Neural cell (in vitro differentiated cells): ENCODE data around the gene TOM1L1. TPM values are rescaled to one million over a fixed set of nuclear protein-coding genes. Genes with fewer than 3 reads are reported as not detected.

Source experiments
- H2AFZ ChIP-seq: fragments of 200-600, 300-800 bp; sonication (generic), shearing (Covaris generic); 2 replicates; pipeline ENCODE4 v1.6.0; 2014; ENCODE audit warnings: low read depth, mild to moderate bottlenecking, antibody characterized with exemption, low read length, moderate library complexity
- H3F3A ChIP-seq: fragments of 200-600 bp; shearing (Covaris generic); 2 replicates; pipeline ENCODE4 v1.6.1; 2016; ENCODE audit warnings: mild to moderate bottlenecking, moderate library complexity, mixed read lengths, antibody characterized with exemption, low read length; ENCODE audit not compliant: insufficient read depth, poor library complexity, severe bottlenecking
- H3K27ac ChIP-seq: fragments of 200-600, 300-800 bp; sonication (generic), shearing (Covaris generic); 2 replicates; pipeline ENCODE4 v1.5.1; 2014; ENCODE audit warnings: mild to moderate bottlenecking, low read length, moderate library complexity
- H3K27me3 ChIP-seq: fragments of 300-800, 200-600 bp; sonication (generic), shearing (Covaris generic); 2 replicates; pipeline ENCODE4 v1.6.0; 2014; ENCODE audit warnings: mild to moderate bottlenecking, low read depth, low read length, moderate library complexity; ENCODE audit not compliant: insufficient read depth
- H3K36me3 ChIP-seq: fragments of 300-800, 200-600 bp; sonication (generic), shearing (Covaris generic); 2 replicates; pipeline ENCODE4 v1.5.1; 2014; ENCODE audit warnings: mild to moderate bottlenecking, antibody characterized with exemption, low read length, moderate library complexity; ENCODE audit not compliant: insufficient read depth
- H3K4me2 ChIP-seq: fragments of 300-800, 200-600 bp; sonication (generic), shearing (Covaris generic); 2 replicates; pipeline ENCODE4 v1.6.0; 2014; ENCODE audit warnings: mild to moderate bottlenecking, low read length
- H3K4me3 ChIP-seq: fragments of 300-800, 200-600 bp; sonication (generic), shearing (Covaris generic); 2 replicates; pipeline ENCODE4 v1.5.1; 2014; ENCODE audit warnings: mild to moderate bottlenecking, low read length, moderate library complexity
- H3K79me2 ChIP-seq: fragments of 200-600 bp; shearing (Covaris generic); replicated peaks from 2 replicates; pipeline ENCODE4 v1.6.0; 2014; ENCODE audit warnings: mild to moderate bottlenecking, low read length, moderate library complexity; ENCODE audit not compliant: insufficient read depth
- H3K9ac ChIP-seq: fragments of 300-800, 200-600 bp; sonication (generic), shearing (Covaris generic); 2 replicates; pipeline ENCODE4 v1.6.1; 2016; ENCODE audit warnings: mild to moderate bottlenecking, low read length, mixed read lengths
- H3K9me2 ChIP-seq: fragments of 200-600 bp; shearing (Covaris generic); 2 replicates; pipeline ENCODE4 v1.6.1; 2016; ENCODE audit warnings: mild to moderate bottlenecking, low read length, mixed read lengths; ENCODE audit not compliant: insufficient read depth
- H3K9me3 ChIP-seq: fragments of 200-600, 300-800 bp; sonication (generic), shearing (Covaris generic); 2 replicates; pipeline ENCODE4 v1.6.1; 2016; ENCODE audit warnings: mild to moderate bottlenecking, mixed run types, low read length, moderate library complexity, mixed read lengths
- H4K20me1 ChIP-seq: fragments of 200-600 bp; shearing (Covaris generic); 2 replicates; pipeline ENCODE4 v1.6.1; 2016; ENCODE audit warnings: mild to moderate bottlenecking, mixed run types; ENCODE audit not compliant: insufficient read depth
- EP300 ChIP-seq: fragments of 450-650 bp; conservative IDR thresholded peaks from 2 replicates; pipeline ENCODE4 v1.6.1; 2014; ENCODE audit warnings: antibody characterized with exemption, mild to moderate bottlenecking, moderate library complexity; ENCODE audit not compliant: poor library complexity, severe bottlenecking
- EZH2 ChIP-seq: fragments of 200-600, 300-800 bp; shearing (Covaris generic), sonication (generic); IDR thresholded peaks from 2 replicates; pipeline ENCODE4 v1.6.1; 2014; ENCODE audit warnings: antibody characterized with exemption, low read length, borderline replicate concordance, mild to moderate bottlenecking; ENCODE audit not compliant: insufficient read depth, poor library complexity, severe bottlenecking
- MXI1 ChIP-seq: fragments of 450-650 bp; conservative IDR thresholded peaks from 2 replicates; pipeline ENCODE4 v1.6.1; 2014; ENCODE audit warnings: antibody characterized with exemption, mild to moderate bottlenecking; ENCODE audit not compliant: poor library complexity, severe bottlenecking
- POLR2AphosphoS5 ChIP-seq: IDR thresholded peaks from 2 replicates; pipeline ENCODE4 v1.6.1; 2012
- RAD21 ChIP-seq: fragments of 450-650 bp; conservative IDR thresholded peaks from 2 replicates; pipeline ENCODE4 v1.6.1; 2014; ENCODE audit warnings: antibody characterized with exemption, mild to moderate bottlenecking, moderate library complexity
- SMC3 ChIP-seq: fragments of 450-650 bp; conservative IDR thresholded peaks from 2 replicates; pipeline ENCODE4 v1.6.1; 2014; ENCODE audit warnings: antibody characterized with exemption, mild to moderate bottlenecking, moderate library complexity; ENCODE audit not compliant: poor library complexity
- TAF1 ChIP-seq: IDR thresholded peaks from 2 replicates; pipeline ENCODE4 v1.6.1; 2012; ENCODE audit warnings: low read depth
- polyA plus RNA-seq: library from polyadenylated mRNA; depleted of rRNA; stranded (reverse); fragments of >200 nt; gene quantifications from 2 replicates; pipeline ENCODE4 v1.2.3, GENCODE V29; 2014
- TF ChIP-seq, protein P1 (sequence below): fragments of 450-650 bp; IDR thresholded peaks from 2 replicates; pipeline ENCODE4 v1.5.1; 2014; ENCODE audit warnings: antibody characterized with exemption, mild to moderate bottlenecking, moderate library complexity; ENCODE audit not compliant: poor library complexity, severe bottlenecking
- TF ChIP-seq, protein P2 (sequence below): IDR thresholded peaks from 2 replicates; pipeline ENCODE4 v1.6.1; 2012; ENCODE audit warnings: borderline replicate concordance

Gene TOM1L1
- polyA plus RNA-seq, 1 donor from 2014 or later, result 13.6 TPM

DNA sequence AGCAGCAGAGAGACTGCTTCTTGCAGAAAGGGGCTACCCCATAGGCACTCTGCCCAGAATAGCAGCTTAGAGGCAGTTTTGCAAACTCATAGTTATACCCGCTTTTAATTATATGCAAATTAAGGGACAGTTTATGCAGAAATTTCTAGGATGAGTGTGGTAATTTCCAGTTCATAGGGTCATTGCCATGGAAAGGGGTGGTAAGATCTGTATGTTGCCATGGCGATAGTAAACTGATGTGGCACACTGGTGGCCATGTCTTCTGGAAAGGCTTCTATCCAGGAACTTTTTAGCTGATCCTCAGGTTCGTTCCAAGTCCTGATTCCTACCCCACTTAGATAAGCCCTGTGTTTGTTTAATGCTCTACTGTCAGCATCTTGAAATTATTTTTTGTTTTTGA is 74.1 kb downstream of the TOM1L1 start:
- H3K79me2 ChIP-seq, result peaks cover 50% of the 10 kb centered on the region
- no peaks in the 10 kb centered on the region for H3K9me3 ChIP-seq
- TF ChIP-seq, protein P1, sequence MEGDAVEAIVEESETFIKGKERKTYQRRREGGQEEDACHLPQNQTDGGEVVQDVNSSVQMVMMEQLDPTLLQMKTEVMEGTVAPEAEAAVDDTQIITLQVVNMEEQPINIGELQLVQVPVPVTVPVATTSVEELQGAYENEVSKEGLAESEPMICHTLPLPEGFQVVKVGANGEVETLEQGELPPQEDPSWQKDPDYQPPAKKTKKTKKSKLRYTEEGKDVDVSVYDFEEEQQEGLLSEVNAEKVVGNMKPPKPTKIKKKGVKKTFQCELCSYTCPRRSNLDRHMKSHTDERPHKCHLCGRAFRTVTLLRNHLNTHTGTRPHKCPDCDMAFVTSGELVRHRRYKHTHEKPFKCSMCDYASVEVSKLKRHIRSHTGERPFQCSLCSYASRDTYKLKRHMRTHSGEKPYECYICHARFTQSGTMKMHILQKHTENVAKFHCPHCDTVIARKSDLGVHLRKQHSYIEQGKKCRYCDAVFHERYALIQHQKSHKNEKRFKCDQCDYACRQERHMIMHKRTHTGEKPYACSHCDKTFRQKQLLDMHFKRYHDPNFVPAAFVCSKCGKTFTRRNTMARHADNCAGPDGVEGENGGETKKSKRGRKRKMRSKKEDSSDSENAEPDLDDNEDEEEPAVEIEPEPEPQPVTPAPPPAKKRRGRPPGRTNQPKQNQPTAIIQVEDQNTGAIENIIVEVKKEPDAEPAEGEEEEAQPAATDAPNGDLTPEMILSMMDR, result no peak
- TF ChIP-seq, protein P2, sequence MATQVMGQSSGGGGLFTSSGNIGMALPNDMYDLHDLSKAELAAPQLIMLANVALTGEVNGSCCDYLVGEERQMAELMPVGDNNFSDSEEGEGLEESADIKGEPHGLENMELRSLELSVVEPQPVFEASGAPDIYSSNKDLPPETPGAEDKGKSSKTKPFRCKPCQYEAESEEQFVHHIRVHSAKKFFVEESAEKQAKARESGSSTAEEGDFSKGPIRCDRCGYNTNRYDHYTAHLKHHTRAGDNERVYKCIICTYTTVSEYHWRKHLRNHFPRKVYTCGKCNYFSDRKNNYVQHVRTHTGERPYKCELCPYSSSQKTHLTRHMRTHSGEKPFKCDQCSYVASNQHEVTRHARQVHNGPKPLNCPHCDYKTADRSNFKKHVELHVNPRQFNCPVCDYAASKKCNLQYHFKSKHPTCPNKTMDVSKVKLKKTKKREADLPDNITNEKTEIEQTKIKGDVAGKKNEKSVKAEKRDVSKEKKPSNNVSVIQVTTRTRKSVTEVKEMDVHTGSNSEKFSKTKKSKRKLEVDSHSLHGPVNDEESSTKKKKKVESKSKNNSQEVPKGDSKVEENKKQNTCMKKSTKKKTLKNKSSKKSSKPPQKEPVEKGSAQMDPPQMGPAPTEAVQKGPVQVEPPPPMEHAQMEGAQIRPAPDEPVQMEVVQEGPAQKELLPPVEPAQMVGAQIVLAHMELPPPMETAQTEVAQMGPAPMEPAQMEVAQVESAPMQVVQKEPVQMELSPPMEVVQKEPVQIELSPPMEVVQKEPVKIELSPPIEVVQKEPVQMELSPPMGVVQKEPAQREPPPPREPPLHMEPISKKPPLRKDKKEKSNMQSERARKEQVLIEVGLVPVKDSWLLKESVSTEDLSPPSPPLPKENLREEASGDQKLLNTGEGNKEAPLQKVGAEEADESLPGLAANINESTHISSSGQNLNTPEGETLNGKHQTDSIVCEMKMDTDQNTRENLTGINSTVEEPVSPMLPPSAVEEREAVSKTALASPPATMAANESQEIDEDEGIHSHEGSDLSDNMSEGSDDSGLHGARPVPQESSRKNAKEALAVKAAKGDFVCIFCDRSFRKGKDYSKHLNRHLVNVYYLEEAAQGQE, result no peak
- no peak for TF ChIP-seq MXI1
- no peak for TF ChIP-seq SMC3
- no peak for TF ChIP-seq RAD21
- TF ChIP-seq POLR2AphosphoS5, result no peak
- TF ChIP-seq EP300, result no peak
- no peak for TF ChIP-seq TAF1
- TF ChIP-seq EZH2, result no peak
- H3K4me2 ChIP-seq, result no peak overlapping the region
- H3K9ac ChIP-seq, result no peak overlapping the region
- no peaks in the 10 kb centered on the region for H4K20me1 ChIP-seq
- H3K27me3 ChIP-seq, result no peaks in the 10 kb centered on the region
- H3K36me3 ChIP-seq, result no peaks in the 10 kb centered on the region
- no peaks in the 10 kb centered on the region for H3F3A ChIP-seq
- no peak overlapping the region for H3K27ac ChIP-seq
- no peaks in the 10 kb centered on the region for H3K9me2 ChIP-seq
- H3K4me3 ChIP-seq, result no peak overlapping the region
- H2AFZ ChIP-seq, result no peak overlapping the region

DNA sequence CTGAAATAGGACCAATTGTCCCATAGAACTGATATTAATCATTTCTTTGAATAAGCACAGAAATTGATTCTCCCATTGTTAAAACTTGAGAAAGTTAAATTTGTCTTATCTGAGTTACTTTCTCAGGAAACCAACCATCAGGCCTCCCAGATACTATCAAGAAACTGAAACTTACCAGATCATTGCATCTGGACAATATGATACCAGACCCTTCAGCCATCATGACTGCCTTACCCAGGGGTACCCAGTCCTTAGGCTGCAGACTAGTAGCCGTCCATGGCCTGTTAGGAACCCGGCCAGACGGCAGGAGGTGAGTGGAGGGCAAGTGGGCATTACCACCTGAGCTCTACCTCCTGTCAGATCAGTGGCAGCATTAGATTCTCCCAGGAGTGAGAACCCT is 75.7 kb downstream of the TOM1L1 start:
- no peaks in the 10 kb centered on the region for H3K9me3 ChIP-seq
- H3K27me3 ChIP-seq, result no peaks in the 10 kb centered on the region
- H3K27ac ChIP-seq, result no peak overlapping the region
- TF ChIP-seq RAD21 (no peak), TAF1 (no peak), EP300 (no peak), POLR2AphosphoS5 (no peak), MXI1 (no peak), SMC3 (no peak), EZH2 (no peak)
- TF ChIP-seq, protein P1, result no peak
- TF ChIP-seq, protein P2, result no peak
- no peak overlapping the region for H3K4me2 ChIP-seq
- H3K36me3 ChIP-seq, result no peaks in the 10 kb centered on the region
- H3K9ac ChIP-seq, result no peak overlapping the region
- H3F3A ChIP-seq, result no peaks in the 10 kb centered on the region
- no peaks in the 10 kb centered on the region for H4K20me1 ChIP-seq
- H3K4me3 ChIP-seq, result no peak overlapping the region
- H3K9me2 ChIP-seq, result no peaks in the 10 kb centered on the region
- no peak overlapping the region for H2AFZ ChIP-seq
- H3K79me2 ChIP-seq, result peaks cover 34% of the 10 kb centered on the region
